GM19023 (cell line): ENCODE results near the gene ANKRD42.
"Not testable (repeated sequence)": the region's sequence is repeated elsewhere in the genome, so short reads cannot be mapped to it uniquely, and the experiment has no call there.

Experiments
- ATAC-seq: cut with Tn5 transposase; IDR thresholded peaks from one replicate; pipeline ENCODE4 v1.9.1; 2021; ENCODE audit warnings: mild to moderate bottlenecking, moderate library complexity; ENCODE audit not compliant: unreplicated experiment

The ANKRD42 gene

GRCh38 chr11:83172551-83172950 lies 21.0 kb upstream of the ANKRD42 start:
- no peak for ATAC-seq

DNA sequence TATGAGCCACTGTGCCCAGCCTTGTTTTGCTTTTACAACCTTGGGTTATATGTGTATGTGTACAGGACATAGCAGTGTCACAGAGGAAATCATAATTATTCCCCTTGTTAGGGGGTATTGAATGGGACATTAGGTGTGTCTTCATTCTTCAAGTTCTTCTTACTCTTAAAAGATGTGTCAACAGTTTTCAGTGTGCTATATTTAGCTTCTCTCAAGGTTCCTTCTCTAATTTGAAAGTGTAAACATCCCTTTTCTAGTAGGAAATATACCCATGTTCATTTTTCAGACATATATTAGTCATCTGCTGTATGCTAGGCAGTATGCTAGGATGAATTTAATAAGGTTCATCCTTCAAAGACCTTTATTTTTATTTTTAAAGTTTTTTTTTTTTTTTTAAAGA lies 19.5 kb upstream of the ANKRD42 start:
- no peak for ATAC-seq

GRCh38 chr11:83175815-83176214 lies 17.7 kb upstream of the ANKRD42 start:
- ATAC-seq = no peak

DNA sequence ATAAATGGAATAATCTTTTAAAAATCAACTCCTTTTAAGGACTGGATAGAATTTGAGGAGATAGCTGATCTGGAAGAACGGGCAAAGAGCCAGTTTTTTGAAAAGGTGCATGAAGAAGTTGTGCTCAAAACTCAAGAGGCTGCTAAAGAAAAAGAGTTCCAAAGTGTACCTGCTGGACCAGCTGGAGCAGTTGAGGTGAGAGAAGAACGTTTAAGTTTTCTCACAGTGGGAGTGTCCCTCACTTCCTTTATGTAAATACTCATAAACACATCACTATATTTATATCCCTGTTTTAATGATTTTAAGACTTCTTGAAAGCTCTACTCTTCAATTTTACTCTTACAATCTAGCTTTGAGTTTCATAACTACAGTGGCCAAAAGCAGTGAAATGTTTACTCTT lies 11.7 kb upstream of the ANKRD42 start:
- no peak for ATAC-seq

GRCh38 chr11:83185767-83186166 lies 7.7 kb upstream of the ANKRD42 start:
- ATAC-seq = no peak

GRCh38 chr11:83187465-83187864 lies 6.0 kb upstream of the ANKRD42 start:
- no peak for ATAC-seq

GRCh38 chr11:83191491-83191890 lies 2.0 kb upstream of the ANKRD42 start:
- ATAC-seq = no peak

DNA sequence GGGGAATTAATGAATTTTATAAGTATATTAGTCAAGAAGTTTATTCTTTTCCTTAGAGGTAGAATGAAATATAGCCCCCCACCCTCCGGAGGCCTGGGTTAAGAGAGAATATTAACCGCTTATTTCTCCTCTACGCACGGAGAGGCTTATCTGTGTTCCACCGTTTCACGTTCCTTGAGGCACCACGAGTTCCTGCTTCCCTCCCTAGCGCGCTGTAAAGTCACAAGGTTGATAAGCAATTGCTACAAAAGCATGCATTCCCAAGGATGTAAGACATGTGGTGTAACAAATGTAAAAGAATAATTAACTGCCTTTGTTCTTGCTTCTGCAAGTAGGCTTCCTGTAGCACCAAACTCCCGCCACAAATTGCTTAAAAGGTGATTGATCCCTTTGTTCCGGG lies 1.5 kb upstream of the ANKRD42 start:
- no peak for ATAC-seq

GRCh38 chr11:83192606-83193245 lies 786 bp upstream of the ANKRD42 start:
- ATAC-seq = no peak

GRCh38 chr11:83194281-83195142 lies 1.0 kb downstream of the ANKRD42 start:
- peak; percentile 50 for ATAC-seq

DNA sequence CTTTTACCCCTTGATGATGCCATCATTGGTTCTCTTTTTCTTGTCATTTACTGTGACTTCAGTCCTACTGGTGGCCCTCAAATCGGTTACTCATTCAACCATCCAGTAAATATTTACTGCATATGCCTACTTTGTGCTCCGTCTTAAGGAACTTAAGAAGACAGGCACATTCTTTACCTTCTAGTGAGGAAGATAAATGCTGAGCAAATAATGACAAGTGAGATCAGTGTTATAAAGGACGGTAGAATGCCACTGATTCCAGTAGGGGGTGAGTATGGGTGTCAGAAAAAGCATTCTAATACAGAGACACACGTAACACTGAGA lies 1.6 kb downstream of the ANKRD42 start:
- no peak for ATAC-seq

DNA sequence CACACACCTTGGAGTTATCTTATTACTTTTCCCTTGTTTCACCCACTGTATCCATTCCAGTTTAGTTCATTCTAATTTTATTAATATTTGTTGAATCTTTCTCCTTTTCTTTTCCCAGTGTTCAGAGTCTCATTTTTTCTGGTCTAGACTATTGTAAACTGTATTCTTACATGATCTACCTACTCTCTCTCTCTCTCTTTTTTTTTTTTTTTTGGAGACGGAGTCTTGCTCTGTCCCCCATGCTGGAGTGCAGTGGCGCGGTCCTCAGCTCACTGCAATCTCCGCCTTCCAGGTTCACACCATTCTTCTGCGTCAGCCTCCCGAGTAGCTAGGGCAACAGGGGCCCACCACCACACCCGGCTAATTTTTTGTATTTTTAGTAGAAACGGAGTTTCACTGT lies 2.1 kb downstream of the ANKRD42 start:
- no peak for ATAC-seq

DNA sequence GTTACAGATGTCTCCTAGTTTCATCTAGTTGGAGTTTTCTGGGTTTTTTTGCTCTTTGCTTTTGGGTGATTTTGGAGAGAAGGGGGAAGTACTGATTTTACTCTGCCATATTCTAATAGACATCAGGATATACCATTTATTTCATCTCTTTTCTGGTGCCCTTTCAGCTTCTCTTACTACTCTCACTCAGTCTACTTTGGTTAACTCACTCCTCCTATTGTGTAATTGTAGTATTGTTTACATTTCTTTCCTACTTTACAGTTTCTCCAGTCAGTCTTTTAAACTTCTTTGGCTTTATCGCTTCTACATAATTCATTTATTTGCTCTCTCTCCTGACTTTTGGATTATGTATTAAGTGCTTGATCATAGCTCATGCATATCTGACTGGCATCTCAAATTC lies 6.5 kb downstream of the ANKRD42 start:
- no peak for ATAC-seq

DNA sequence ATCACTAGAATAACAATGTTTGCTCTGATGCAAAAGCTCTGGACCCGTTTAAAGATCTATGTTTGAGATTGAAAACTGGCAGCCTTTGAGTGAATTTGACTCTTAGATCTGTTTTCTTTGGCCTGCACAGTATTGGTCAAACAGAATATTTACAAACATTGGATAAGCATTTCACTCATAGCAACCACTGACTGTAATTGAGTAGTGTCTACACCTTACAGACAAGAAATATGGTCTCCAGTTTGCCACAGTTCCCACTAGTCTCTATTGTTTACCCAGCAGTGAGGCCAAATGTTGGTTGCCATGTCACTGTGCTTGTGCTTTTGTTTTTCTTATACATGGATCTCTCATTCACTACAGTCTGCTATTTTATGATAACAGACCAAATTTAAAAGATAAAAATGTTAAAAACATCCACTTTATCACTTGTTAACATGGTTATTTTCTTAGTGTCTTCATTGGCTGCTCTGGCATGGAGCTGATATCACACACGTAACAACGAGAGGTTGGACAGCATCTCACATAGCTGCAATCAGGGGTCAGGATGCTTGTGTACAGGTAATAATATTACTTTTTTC lies 12.2 kb downstream of the ANKRD42 start:
- no peak for ATAC-seq

DNA sequence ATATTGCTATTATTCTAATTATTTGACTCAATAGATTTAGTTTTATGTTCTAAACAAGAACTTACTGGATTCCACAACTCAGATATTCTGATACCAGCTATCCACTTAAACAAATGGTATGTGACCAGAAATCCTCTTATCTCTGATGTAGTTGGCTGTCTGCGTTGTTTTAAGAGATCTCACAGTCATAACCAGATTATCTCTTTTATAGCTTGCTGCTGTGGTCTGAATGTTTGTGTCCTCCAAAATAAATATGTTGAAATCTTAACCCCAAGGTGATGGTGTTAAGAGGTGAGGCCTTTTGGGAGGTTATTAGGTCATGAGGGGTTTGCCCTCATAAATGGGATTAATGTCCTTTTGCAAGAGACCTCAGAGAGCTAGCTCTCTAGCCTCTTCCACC lies 12.7 kb downstream of the ANKRD42 start:
- ATAC-seq = no peak

DNA sequence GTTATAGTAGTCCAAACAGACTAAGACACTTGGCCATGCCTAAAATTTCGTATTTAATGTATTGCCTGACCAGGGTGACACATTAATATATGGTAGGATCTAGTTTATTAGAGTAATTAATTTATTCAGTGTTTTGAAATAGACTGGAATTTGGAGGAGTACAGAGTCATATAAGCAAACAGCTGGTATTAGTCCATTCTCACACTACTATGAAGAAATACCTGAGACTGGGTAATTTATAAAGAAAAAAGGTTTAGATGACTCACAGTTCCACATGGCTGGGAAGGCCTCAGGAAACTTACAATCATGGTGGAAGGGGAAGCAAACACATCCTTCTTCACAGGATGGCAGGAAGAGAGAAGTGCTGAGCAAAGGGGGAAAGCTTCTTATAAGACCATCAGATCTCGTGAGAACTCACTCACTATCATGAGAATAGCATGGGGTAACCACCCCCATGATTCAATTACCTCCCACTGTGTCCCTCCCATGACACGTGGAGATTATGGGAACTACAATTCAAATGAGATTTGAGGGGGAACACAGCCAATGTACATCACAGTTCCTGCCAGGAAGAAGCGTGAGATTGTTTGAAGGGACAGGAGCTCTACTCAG lies 13.4 kb downstream of the ANKRD42 start:
- ATAC-seq = not testable (repeated sequence)

DNA sequence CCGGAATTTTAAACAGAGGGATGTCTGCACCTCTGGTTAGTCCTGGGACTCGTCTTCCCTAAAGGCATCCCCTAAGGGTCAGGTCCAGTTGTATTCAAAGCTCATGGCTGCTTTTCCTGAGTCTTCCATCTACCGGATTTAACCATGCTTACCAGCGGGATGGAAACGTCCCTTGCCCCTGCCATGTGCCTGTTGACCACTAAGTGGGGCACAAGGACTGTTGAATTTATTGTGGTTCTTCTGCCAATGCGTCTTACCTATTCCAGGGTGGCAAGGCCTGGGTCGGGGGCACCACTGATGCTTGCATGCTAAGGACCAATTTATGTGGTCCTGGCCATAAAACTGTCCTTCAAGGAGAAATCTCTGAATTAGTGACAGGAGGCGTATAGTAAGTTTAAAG lies 25.6 kb downstream of the ANKRD42 start:
- no peak for ATAC-seq

- ATAC-seq = no peak
Observed at GRCh38 chr11:83220260-83220659, 26.7 kb downstream of the ANKRD42 start.

DNA sequence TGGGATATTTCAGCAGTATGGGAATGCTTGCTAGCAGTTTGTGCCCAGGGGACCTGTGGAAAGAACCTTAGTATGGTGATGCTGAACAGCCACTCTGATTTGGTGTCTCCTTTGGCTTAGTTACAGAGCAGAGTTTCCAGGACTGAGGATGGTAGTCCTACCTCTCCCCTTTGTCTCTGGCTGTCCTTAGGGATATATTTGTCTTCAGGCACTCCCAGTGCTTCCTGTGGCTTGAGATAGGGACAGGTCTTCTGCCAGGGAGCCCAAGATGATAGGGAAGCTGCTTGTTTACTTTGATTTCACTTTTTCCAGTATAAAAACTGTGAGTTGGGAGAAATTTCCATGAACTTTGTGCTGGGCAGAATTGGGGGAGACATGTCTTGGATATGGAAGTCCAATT lies 28.2 kb downstream of the ANKRD42 start:
- ATAC-seq = no peak

GRCh38 chr11:83222499-83222898 lies 29.0 kb downstream of the ANKRD42 start:
- ATAC-seq = no peak

- no peak for ATAC-seq
Observed at GRCh38 chr11:83223457-83223856, 29.9 kb downstream of the ANKRD42 start.

DNA sequence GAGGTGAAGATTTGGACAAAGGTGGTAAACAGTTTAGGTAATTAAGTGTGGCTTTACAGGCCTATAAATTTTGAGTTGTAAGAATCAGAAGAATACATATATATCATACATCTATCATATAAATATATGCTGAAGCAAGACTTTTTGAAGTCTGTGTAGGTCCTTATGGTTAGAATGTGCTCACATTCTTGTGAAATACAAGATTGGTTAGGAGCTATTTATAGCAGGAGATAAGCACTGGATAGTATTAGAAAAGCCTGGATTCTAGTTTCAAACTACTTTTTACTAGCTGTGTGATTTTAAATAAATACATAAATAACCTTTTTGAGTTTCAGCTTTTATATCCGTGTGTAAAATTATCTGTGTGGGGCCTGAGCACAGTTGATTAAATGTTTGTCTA lies 42.3 kb downstream of the ANKRD42 start:
- ATAC-seq = no peak
